HG02884 (cell line): ENCODE data around the gene PAK1.

Experiments
- ATAC-seq: cut with Tn5 transposase; IDR thresholded peaks from one replicate; pipeline ENCODE4 v1.9.1; 2021; ENCODE audit warnings: mild to moderate bottlenecking, moderate library complexity; ENCODE audit not compliant: unreplicated experiment

PAK1 gene

GRCh38 chr11:77377734-77378133, 96.2 kb downstream of the PAK1 start:
- ATAC-seq, result no peak

- ATAC-seq, result no peak
Observed at GRCh38 chr11:77375107-77375506, 98.8 kb downstream of the PAK1 start.

- ATAC-seq, result no peak
Observed at GRCh38 chr11:77374611-77375031, 99.3 kb downstream of the PAK1 start.

GRCh38 chr11:77374108-77374507, 99.8 kb downstream of the PAK1 start:
- ATAC-seq, result no peak

GRCh38 chr11:77372726-77373125, 101.2 kb downstream of the PAK1 start:
- no peak for ATAC-seq

GRCh38 chr11:77371646-77372045, 102.2 kb downstream of the PAK1 start:
- no peak for ATAC-seq

GRCh38 chr11:77370217-77370616, 103.7 kb downstream of the PAK1 start:
- ATAC-seq, result no peak

GRCh38 chr11:77361184-77361583, 112.7 kb downstream of the PAK1 start:
- ATAC-seq, result no peak

- no peak for ATAC-seq
Observed at GRCh38 chr11:77359481-77359880, 114.4 kb downstream of the PAK1 start.

GRCh38 chr11:77353131-77353530, 120.8 kb downstream of the PAK1 start:
- no peak for ATAC-seq

- no peak for ATAC-seq
Observed at GRCh38 chr11:77351281-77351886, 122.5 kb downstream of the PAK1 start.

GRCh38 chr11:77347948-77348347, 125.9 kb downstream of the PAK1 start:
- no peak for ATAC-seq

- ATAC-seq, result no peak
Observed at GRCh38 chr11:77346906-77347603, 126.8 kb downstream of the PAK1 start.

GRCh38 chr11:77345621-77346020, 128.3 kb downstream of the PAK1 start:
- ATAC-seq, result no peak

GRCh38 chr11:77340501-77340900, 133.4 kb downstream of the PAK1 start:
- ATAC-seq, result no peak

- no peak for ATAC-seq
Observed at GRCh38 chr11:77332259-77332658, 141.6 kb downstream of the PAK1 start.

- ATAC-seq, result no peak
Observed at GRCh38 chr11:77325159-77325558, 148.7 kb downstream of the PAK1 start.

- no peak for ATAC-seq
Observed at GRCh38 chr11:77324508-77324907, 149.4 kb downstream of the PAK1 start.

- no peak for ATAC-seq
Observed at GRCh38 chr11:77322926-77323590, 150.8 kb downstream of the PAK1 start.

GRCh38 chr11:77322506-77322905, 151.4 kb downstream of the PAK1 start:
- no peak for ATAC-seq

- ATAC-seq, result no peak
Observed at GRCh38 chr11:77320351-77320750, 153.5 kb downstream of the PAK1 start.

GRCh38 chr11:77318600-77318999, 155.3 kb downstream of the PAK1 start:
- no peak for ATAC-seq
